Ovary (tissue), 3 donors: ENCODE results near the gene PLD2.

Experiments
- CTCF ChIP-seq, 3 donors: fragments of 450-650 bp in 2 of 3; fragments of 200-600 bp in 1 of 3; IDR thresholded peaks; one replicate each; pipeline versions ENCODE4 v1.5.1 to v1.8.0; 2016 to 2022; ENCODE audit warnings: antibody characterized with exemption in 3 of 3, mild to moderate bottlenecking in 1 of 3
- POLR2A ChIP-seq: fragments of 450-650 bp; IDR thresholded peaks from one replicate; pipeline ENCODE4 v1.6.1; 2017; ENCODE audit warnings: antibody characterized with exemption, mild to moderate bottlenecking, moderate library complexity
- donor health status: DM: no; HTN: no; CAD: no.

DNA sequence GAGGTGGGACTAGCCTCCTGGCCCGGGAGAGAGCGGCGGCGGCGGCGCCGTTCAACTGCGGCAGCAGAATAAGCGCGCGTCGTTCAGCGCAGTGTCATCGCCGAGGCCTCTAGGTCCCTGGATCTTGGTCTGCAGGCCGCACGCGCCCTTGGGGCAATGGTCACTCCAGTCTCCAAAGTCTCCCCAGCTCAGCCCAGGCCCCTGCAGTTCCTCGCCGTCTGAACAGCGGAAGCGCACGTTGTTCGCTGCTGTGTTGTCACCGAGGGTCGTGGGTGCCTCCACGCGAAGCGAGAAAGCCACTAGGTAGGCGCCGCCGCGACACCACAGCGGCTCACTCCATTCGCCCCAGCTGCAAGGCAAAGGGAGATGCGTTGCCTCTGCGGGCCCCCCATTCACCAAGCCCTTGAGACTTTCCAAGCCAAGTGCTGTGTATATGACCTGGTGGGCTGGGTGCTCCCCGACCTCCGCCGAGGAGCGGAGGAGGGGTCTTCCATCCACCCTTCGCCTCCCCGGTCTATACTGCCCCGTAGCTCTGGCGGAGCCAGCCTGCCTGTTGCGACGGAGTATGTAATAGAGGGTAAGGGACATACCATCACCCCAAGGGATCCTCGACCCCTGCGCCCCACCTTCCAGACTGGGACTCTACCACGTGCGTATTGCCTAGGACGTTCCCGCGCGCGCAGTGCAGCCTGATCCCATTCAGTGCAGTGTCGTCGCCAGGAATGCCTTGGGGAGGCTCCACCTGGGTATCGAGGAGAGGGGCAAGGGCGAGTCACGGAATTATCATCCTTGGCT, 21.4 kb upstream of the PLD2 start:
- TF ChIP-seq POLR2A (no peak), CTCF (IDR thresholded peaks at IDR 0.05) (no peak)
